Hypothalamus (tissue), 51 donors: Measurements from ENCODE around the gene C2orf69.
"Not testable (repeated sequence)": the region's sequence is repeated elsewhere in the genome, so short reads cannot be mapped to it uniquely, and the experiment has no call there.

Source experiments
- DNase-seq, 51 donors: peaks; one replicate each; lab custom pipeline; 2025; lab: John Stamatoyannopoulos, UW

Gene C2orf69

GRCh38 chr2:199912553-199913114 is 1.5 kb downstream of the C2orf69 start:
- not testable (repeated sequence) for DNase-seq

DNA sequence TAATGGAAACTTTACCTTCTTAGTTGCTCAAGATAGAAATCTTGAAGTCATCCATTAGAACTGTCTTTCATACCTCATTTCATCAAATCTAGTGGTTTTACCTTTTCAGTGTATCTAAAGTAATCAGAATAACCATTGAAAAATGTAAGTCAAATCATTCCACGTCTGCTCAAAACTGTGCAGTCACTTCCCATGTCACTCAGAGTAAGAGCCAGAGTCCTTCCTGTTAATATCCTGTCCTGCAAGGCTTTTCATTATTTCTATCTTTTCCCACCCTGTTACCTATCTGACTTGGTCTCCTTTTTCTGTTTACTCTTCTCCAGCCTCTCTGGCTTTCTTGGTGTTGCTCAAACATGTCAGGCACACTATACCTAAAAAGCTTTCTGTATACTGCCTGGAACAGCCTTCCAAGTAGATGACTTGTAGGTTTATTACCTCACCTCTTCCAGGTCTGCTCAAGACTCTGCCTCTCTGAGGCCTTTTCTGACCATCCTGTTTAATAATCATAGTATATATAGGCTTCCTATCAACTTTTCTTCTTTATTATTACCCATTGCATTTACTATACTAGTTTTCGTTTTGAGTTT is 3.4 kb downstream of the C2orf69 start:
- no peak for DNase-seq

- DNase-seq, result no peak
Measured at GRCh38 chr2:199916980-199917379, 5.9 kb downstream of the C2orf69 start.

GRCh38 chr2:199922856-199923255 is 11.8 kb downstream of the C2orf69 start:
- DNase-seq, result peak in 8 of 51 donors; percentile 2 to 15 (median 6)

- no peak for DNase-seq
Measured at GRCh38 chr2:199923924-199924323, 12.8 kb downstream of the C2orf69 start.

GRCh38 chr2:199926806-199927205 is 15.7 kb downstream of the C2orf69 start:
- DNase-seq, result no peak

- DNase-seq, result no peak
Measured at GRCh38 chr2:199928226-199928625, 17.1 kb downstream of the C2orf69 start.

DNA sequence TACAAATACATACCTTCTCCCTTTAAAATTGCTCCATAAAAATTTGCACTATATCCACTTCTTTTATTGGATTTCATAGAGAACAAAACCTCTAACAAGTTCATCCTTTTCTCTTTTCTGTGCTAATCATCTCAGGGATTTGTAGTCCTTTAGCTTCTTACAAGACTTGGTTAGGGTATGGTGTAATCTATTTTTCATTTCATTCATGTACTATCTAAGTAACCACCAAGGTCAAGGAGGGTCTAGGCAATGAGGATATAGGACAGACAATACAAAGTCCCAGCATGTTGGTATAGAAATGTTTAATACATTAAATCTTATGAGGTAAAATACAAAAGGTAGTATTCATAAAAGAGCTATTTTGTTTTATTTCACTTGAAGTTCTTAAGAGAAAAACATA is 17.5 kb downstream of the C2orf69 start:
- no peak for DNase-seq

DNA sequence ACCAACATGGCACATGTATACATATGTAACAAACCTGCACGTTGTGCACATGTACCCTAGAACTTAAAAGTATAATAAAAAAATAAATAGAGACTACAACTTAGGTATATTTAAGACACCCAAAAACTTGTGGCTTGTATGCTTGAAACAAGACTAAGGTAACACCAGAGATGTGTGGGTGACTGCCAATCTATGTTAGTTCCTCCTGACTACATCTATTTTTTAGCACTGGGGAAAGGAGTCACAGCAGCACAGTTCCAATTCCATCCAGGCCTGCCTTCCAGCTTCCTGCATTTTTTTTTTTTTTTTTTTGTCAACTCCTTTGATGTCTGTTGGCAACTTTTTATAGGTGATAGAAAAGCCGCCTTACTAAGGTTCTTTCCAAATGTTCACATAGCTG is 18.2 kb downstream of the C2orf69 start:
- no peak for DNase-seq

GRCh38 chr2:199932312-199932855 is 21.3 kb downstream of the C2orf69 start:
- peak in 47 of 51 donors; percentile 6 to 92 (median 69) for DNase-seq

DNA sequence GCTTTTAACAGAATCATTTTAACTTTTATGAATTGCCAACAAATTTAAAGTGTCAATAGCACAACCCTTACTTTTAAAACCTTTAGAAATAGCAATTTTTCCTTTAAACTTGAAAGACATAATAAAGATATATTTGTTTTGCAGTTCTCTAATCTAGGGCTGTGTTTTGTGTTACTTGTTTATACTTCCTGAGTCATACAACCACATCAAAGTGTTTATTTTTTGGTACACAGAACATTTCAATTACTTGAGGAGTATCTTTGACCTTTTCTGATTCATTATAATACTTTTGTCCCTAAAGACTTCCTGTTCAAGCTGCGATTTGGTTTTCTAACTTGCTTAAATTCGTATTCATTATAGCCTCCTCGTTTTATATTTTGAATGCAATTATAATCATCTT is 22.4 kb downstream of the C2orf69 start:
- no peak for DNase-seq

DNA sequence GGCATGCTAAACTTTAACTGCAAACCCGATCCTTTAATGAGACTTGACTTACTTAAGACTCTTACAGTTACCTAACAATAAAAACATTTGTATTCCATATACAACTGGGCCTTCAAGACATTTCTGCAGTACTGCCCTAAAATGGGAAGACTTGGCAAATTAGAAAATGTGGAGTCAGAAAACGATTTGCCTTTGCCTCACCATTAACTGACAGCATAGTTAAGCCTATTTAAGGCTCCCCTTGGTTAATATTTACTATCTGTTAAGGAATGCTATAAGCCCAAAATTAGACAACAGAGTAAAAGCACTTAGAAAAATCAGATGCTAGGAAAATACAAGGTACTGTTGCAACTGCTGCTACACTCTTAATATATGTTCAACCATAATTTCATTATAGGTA is 25.5 kb downstream of the C2orf69 start:
- DNase-seq, result no peak

DNA sequence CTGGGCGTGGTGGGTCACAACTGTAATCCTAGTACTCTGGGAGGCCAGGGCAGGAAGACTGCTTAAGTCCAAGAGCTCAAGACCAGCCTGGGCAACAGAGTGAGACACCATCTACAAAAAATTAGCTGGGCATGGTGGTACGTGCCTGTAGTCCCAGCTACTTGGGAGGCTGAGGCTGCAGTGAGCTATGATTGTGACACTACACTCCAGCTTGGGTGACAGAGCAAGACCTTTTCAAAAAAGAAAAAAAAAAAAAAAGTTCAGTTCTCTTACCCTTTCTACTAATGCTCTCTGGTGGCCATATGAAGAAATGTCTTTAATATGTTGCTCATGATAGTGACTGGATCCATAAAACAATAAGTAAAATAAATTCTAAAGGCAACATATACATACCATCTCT is 29.3 kb downstream of the C2orf69 start:
- DNase-seq, result peak in 1 of 51 donors; percentile 14

DNA sequence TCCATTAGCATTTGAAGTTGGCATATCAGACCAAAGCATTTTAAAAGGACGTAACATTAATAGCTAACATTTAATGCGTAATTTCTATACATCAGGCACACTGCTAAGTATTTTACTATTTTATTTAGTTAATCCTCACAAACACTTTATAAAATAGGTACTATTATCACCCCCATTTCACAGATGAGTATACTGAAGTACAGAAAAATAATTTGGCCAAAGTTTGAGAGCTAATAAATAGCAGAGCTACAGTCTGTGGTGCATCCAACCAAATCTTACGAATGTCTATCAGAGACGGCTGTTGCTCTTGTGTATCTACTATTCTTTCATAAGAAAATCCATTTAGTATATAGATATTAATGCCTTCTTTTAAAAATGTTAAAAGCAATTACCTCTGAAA is 32.3 kb downstream of the C2orf69 start:
- DNase-seq, result no peak

DNA sequence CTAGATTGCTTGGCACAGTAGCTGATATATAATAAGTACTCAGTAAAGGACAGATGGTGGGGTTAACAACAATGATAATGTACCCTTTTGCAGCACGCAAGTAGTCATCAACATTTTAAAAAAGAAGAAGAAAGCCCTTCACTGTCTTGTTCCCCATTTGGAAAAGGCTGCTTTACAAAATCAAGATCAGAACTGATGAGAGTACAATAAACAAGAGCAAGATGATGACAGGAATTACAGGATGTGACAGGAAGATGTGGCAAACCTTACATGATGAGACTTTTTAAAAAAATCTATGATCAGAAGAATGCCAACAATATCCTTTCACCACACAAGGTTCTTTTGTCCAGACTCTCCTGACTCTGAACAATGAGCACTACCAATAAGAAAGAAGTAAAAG is 35.1 kb downstream of the C2orf69 start:
- DNase-seq, result no peak

DNA sequence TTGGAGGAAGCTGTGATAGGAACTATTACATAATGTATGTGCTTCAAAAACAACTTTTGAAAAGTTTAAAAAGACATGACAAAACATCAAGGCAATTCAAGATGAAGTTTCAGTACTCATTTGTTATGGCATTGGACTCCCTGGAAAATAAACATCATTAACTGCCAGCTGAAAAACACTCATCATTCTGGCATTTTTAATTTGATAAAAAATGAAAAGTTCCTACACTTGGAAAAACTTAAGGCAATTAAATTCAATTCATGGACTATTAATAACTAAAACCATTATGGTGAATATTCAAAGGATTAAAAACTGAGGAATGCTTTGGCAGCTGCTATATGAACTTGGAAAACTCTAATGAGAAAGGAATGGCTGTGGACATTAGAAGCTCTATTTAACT is 35.7 kb downstream of the C2orf69 start:
- DNase-seq, result no peak

GRCh38 chr2:199950396-199950795 is 39.3 kb downstream of the C2orf69 start:
- no peak for DNase-seq

DNA sequence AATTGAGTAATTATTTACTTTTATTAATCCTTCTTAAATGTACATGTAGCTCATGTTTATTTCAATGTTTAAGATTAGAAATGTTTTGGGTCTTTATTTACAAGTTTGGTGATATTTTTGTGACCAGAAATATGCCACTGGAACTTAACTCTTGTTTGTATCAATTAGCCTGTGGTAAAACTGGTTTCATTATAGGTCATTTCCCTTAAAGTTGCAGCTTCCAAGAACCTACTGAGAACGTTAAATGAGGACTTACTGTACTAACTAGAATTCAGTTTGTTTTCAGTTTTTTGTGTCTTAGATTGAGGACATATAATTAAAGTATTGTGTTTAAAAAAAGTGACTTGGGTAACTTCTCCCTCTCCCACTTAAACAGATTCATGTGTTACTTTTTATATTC is 39.9 kb downstream of the C2orf69 start:
- no peak for DNase-seq

DNA sequence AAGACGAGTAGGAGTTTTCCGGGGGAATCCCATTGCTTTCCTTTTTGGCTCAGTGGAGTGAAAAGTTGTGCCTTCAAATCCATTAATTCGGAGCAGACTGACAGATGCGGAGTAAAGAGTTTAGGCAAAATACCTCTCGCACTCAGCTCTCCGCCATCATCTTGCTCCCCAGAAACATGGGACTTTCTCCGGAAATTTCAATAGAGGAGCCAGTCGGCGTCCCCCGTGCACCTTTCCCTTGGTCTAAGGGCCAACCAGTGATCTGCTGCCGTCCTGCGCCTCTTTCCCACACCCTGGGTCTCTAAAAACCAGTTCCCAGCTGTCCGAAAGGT is 43.9 kb downstream of the C2orf69 start:
- DNase-seq, result no peak

DNA sequence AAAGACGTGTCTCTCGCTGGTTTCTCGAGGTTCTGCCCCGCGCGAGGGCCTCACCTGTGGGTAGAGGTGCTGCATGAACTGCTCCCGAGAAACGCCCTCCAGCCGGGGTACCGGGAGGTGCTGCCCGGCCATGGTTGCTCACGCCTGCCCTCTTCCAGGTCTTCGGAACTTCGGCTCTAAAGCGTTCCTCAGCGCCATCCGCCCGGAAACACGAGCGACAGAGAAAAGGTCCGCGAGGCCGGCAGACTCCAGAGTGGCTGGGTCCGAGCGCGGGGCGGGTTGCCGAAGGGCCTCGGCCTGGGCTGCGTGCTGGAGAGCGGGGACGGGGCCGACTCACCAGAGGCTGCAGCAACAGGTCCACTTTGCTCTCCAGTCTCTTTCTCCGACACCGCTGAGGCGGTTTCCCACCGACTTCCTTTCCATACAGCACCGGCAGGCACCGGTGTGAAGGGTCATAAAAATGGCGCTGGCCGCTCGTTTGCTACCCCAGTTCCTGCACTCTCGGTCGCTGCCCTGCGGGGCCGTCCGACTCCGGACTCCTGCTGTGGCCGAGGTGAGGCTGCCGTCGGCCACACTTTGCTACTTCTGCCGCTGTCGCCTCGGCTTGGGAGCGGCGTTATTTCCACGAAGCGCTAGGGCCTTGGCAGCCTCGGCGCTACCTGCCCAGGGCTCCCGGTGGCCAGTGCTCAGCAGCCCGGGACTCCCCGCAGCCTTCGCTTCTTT is 44.4 kb downstream of the C2orf69 start, which contains the start of the genes MAIP1 and TYW5:
MAIP1 (plus strand) TSS at position 244 of the 723 bp plus-strand sequence; CDS start at position 461, 217 bp downstream.
TYW5 (minus strand) TSS at position 153 of the 723 bp plus-strand sequence; CDS start at position 132, 21 bp downstream.
- peak; percentile 64 to 98 (median 86) for DNase-seq

DNA sequence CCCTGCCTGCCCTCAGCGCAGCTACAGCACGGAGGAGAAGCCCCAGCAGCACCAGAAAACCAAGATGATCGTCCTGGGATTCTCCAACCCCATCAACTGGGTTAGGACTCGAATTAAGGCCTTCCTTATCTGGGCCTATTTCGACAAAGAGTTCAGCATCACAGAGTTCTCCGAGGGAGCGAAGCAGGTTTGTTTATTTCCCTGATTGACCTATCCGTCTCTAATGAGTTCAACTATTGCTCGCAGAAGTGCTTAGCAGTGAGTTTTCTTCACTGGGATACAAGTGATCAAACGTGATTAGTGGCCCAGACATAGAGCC is 44.9 kb downstream of the C2orf69 start:
- peak in 1 of 51 donors; percentile 42 for DNase-seq

DNA sequence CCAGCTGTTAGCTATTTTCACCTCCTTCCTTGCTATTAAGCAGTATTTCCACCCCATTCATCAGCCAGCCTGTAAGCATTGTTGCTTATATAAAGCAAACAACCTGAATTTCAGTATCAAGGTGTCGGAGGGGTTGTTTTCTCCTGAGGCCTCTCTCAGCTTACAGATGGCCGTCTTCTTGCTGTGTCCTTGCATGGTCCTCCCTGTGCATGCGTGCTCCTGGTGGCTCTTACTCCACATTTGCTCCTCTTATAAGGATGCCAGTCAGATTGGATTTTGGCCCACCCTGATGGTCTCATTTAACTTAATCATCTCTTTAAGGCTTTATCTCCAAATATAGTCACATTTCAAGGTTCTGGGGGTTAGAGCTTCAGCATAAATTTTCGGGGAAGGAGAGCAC is 46.9 kb downstream of the C2orf69 start:
- no peak for DNase-seq
